AG08396 (cell line): ENCODE data around the gene B3GALT6.
"Not testable (repeated sequence)": the region's sequence is repeated elsewhere in the genome, so short reads cannot be mapped to it uniquely, and the experiment has no call there.

Experiments used
- DNase-seq: peaks from one replicate; pipeline ENCODE4 v3.0.0; 2012; ENCODE audit warnings: low spot score, mixed read lengths

Gene B3GALT6

GRCh38 chr1:1232208-1232795 is at the start of gene B3GALT6:
B3GALT6 (plus strand) TSS chr1:1232237; CDS start chr1:1232279, 42 bp downstream.
- no peak for DNase-seq

GRCh38 chr1:1182491-1183220 is 49.4 kb upstream of the B3GALT6 start:
- no peak for DNase-seq

- no peak for DNase-seq
Observed at GRCh38 chr1:1183221-1183747, 48.8 kb upstream of the B3GALT6 start.

- DNase-seq: no peak
Observed at GRCh38 chr1:1183833-1184775, 47.9 kb upstream of the B3GALT6 start.

GRCh38 chr1:1185101-1185765 is 46.8 kb upstream of the B3GALT6 start:
- DNase-seq: no peak

GRCh38 chr1:1187938-1188337 is 44.1 kb upstream of the B3GALT6 start:
- no peak for DNase-seq

- DNase-seq: no peak
Observed at GRCh38 chr1:1189111-1189510, 42.9 kb upstream of the B3GALT6 start.

- DNase-seq: no peak
Observed at GRCh38 chr1:1191734-1192133, 40.3 kb upstream of the B3GALT6 start.

- no peak for DNase-seq
Observed at GRCh38 chr1:1194723-1195122, 37.3 kb upstream of the B3GALT6 start.

GRCh38 chr1:1195726-1196125 is 36.3 kb upstream of the B3GALT6 start:
- not testable (repeated sequence) for DNase-seq

GRCh38 chr1:1196431-1197187 is 35.4 kb upstream of the B3GALT6 start:
- DNase-seq: no peak

- no peak for DNase-seq
Observed at GRCh38 chr1:1197188-1197500, 34.9 kb upstream of the B3GALT6 start.

- no peak for DNase-seq
Observed at GRCh38 chr1:1197551-1198422, 34.2 kb upstream of the B3GALT6 start.

GRCh38 chr1:1198423-1199140 is 33.5 kb upstream of the B3GALT6 start:
- no peak for DNase-seq

- no peak for DNase-seq
Observed at GRCh38 chr1:1199141-1199960, 32.7 kb upstream of the B3GALT6 start.

GRCh38 chr1:1199961-1200875 is 31.8 kb upstream of the B3GALT6 start:
- DNase-seq: no peak
